Sciatic nerve (tissue), 2 donors: Measurements from ENCODE around the gene PTPRM. TPM values are rescaled to one million over a fixed set of nuclear protein-coding genes. Genes with fewer than 3 reads are reported as not detected.

Experiments
- ATAC-seq: fragments of 200-7000 bp; cut with Tn5 transposase; one replicate; pipeline ENCODE4 v1.9.1; 2020; ENCODE audit warnings: mild to moderate bottlenecking, moderate library complexity
- DNase-seq: peaks from one replicate; pipeline ENCODE4 v3.0.0-alpha.2; 2020; ENCODE audit warnings: low spot score
- intact Hi-C: fragments of 100-400 bp; cut with DNase I; formaldehyde crosslinking; loops from one replicate; pipeline ENCODE4 v1.14.2; 2022
- total RNA-seq: library from RNA; stranded (reverse); fragmentation: NEBNext Ultra II Directional; extraction: Animal tissue kit (Norgen Biotek cat#: 25700); gene quantifications from one replicate; pipeline ENCODE4 v1.2.1, GENCODE V29; 2021
- donor health status: DM: no; HTN: no; CAD: no.
- donor health status: DM: no; HTN: no; CAD: no.

Gene PTPRM
- total RNA-seq, 1 donor from 2014 or later, result 66.5 TPM

GRCh38 chr18:7646174-7646886 lies 79.2 kb downstream of the PTPRM start:
- ATAC-seq, result no peak
- DNase-seq, result no peak
- intact Hi-C loops, result no loop called here

DNA sequence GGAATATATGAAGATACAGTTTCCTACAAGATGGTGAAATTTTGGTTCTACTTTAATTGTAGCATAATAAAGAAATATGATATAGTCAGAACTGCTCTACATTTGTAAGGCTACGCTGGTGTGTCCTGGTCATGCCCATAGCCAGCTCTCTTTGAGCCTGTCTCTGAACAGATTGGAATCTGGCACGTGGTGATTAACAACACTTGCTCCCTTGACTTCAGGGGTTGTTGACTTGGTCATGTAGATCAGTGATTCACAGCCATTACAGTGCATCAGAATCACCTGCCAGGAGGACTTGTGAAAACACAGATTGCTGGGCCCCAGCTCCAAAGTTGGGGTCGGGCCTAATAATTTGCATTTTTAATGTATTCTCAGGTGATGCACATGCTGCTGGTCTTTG lies 80.4 kb downstream of the PTPRM start:
- no peak for DNase-seq
- intact Hi-C loops, result no loop called here
- ATAC-seq, result no peak

GRCh38 chr18:7657050-7657449 lies 89.9 kb downstream of the PTPRM start:
- DNase-seq (no peak), ATAC-seq (no peak)
- intact Hi-C loops, result no loop called here

DNA sequence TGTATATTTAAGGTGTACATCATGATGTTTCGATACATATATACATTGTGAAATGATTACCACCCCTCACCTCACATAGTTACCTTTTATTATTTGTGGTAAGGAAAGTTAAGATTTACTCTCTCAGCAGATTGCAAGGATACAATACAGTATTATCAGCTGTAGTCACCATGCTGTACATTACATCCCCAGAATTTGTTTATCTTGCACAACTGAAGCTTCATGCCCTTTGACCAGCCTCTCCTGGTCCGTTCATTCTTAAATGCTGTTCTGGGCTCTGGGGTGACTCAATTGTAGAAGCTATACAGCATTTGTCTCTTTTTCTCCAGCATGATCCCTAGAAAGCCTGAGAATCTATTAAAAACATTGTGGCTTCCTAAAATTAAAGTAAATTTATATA lies 90.8 kb downstream of the PTPRM start:
- ATAC-seq (no peak), DNase-seq (no peak)
- intact Hi-C loops, result no loop called here

- no peak for ATAC-seq
- intact Hi-C loops, result no loop called here
- no peak for DNase-seq
Observed at GRCh38 chr18:7658701-7659100, 91.6 kb downstream of the PTPRM start.

- no peak for ATAC-seq
- intact Hi-C loops, result no loop called here
- DNase-seq, result no peak
Observed at GRCh38 chr18:7661207-7661606, 94.1 kb downstream of the PTPRM start.

DNA sequence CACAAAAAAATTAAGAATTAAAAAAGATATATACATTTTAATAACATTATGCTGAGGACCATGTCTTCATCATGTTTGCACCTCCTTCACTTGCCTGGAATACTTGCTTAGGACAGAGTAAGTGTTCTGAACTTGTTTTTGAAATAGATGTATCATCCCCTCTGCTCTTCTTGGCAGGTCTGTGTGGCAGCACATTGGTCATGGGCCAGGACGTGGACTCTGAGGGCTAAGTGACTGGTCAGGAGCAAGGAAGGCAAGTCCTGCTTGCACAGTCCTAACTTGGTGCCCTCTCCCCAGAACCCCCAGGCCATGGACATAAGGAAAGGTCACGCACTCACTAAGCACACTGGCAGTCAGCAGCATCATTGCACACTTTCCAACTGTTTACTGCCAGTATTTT lies 95.8 kb downstream of the PTPRM start:
- peak; percentile 30 for ATAC-seq
- DNase-seq, result no peak
- intact Hi-C loops, result no loop called here

DNA sequence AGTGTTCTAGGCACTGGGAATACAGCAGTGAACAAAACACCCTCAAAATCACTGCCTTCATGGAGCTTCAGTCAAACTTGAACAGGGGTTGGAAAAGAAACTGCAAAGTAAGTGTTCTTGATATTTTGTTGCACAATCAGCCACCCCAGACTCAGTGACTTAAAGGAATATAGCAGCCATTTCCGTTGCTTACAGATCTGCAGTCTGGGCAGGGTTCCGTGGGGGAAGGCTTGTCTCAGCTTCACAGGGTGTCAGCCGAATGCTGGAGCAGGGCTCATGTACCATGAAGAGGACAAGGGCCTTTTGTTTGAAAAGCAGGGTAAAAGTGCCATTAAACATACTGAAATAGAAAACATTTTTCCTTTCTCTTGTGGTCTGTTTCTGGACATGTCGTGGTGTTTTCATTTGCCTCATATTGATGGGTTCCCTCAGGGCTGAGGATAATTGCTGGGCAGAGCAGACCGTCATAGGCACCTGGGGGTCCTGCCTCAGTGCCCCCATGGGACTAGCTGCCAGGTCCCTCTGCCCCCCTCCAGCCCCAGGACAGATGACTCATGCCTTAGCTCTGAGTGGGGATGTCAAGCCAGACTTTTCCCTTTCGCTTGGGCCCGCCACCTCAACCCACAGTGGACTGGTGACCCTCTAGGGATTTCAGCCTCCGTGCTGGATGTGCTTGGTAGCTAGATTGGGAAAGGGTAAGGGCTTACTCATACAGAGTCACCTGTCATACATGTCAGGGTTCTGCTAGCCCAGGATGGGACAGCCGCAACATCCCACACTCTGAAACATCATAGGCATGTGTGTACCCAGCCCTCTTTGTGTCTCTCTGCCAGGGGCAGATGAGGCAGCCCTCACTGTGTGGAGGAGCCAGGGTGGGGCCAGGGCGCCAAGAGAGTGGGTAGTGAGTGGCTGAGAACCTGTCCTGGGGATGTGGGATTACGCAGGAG lies 96.5 kb downstream of the PTPRM start:
- ATAC-seq (no peak), DNase-seq (no peak)
- intact Hi-C loops, result no loop called here

- DNase-seq (no peak), ATAC-seq (no peak)
- intact Hi-C loops, result no loop called here
Observed at GRCh38 chr18:7666195-7666776, 99.2 kb downstream of the PTPRM start.

DNA sequence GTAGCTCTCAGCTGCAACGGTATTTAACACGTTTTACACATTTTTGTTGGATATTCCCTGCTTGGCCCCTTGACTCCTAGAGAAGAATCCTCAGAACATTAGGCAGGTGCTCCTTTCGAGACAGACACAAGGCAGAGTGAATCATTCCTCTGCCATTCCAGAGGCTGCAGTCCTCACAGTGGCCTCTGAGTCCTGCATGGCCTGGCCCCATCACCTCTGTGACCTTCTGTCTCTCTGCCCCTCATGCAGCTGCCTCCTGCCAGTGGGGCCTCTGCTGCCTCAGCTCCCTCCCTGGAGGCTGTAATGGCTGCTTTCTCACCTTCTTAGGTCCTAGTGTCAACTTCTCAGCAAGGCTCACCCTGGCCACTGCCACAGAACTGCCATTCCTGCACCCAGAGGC lies 101.3 kb downstream of the PTPRM start:
- intact Hi-C loops, result no loop called here
- DNase-seq, result no peak
- no peak for ATAC-seq

GRCh38 chr18:7669361-7669760 lies 102.2 kb downstream of the PTPRM start:
- DNase-seq, result no peak
- no peak for ATAC-seq
- intact Hi-C loops, result no loop called here

- DNase-seq (no peak), ATAC-seq (no peak)
- intact Hi-C loops, result no loop called here
Observed at GRCh38 chr18:7671105-7671504, 104.0 kb downstream of the PTPRM start.

DNA sequence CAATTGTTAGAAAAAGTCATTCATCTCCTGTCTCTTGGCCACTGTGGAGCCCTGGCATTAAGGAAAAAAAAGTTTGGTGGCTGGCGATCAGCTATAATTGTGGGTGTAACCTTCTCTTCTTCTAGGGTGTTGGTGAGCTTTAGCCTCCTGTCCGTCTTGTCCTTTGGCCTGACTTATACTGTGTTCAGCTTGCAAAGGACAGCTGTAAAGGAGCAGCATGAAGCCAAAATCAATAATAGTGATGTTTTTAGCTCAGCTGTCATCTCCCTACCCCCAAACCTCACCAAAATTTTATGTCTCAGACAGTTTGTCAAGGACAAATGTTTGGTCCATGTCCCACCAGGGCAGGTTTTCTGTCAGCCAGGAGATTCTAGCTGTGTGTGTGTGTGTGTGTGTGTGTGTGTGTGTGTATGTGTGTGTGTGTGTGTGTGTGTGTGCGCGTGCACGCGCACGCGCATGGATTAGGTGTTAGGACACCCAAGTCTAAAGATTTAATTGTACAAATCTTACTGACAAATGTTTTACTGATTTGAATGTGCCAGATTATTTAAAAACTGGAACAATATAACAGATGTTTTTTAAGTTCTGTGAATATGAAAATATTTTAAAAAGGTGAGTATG lies 109.2 kb downstream of the PTPRM start:
- no peak for DNase-seq
- intact Hi-C loops, result no loop called here
- ATAC-seq, result no peak

GRCh38 chr18:7677001-7677400 lies 109.9 kb downstream of the PTPRM start:
- intact Hi-C loops, result no loop called here
- no peak for ATAC-seq

GRCh38 chr18:7677424-7677823 lies 110.3 kb downstream of the PTPRM start:
- ATAC-seq (no peak), DNase-seq (no peak)
- intact Hi-C loops, result no loop called here

More at GRCh38 chr18:7677001-7677400, 109.9 kb downstream of the PTPRM start:
- DNase-seq, result no peak

DNA sequence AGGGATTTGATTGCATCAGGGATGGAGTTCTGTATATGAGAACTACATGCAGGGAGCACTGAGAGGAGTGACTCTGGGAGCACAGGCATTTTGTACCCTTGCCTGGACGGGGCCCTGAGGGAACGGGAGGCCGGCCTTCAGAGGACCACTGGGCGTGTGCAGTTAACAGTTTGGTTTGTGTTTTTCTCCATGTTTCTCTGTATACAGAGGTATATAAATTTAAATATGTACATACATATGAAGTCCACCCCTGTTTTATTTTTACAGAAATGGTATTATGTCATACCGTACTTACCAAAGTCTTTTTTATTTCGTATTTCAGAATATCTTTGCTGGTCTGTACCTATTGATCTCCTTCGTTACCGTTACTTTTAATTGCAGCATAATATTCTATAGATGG lies 111.3 kb downstream of the PTPRM start:
- intact Hi-C loops, result no loop called here
- no peak for DNase-seq
- ATAC-seq, result no peak

DNA sequence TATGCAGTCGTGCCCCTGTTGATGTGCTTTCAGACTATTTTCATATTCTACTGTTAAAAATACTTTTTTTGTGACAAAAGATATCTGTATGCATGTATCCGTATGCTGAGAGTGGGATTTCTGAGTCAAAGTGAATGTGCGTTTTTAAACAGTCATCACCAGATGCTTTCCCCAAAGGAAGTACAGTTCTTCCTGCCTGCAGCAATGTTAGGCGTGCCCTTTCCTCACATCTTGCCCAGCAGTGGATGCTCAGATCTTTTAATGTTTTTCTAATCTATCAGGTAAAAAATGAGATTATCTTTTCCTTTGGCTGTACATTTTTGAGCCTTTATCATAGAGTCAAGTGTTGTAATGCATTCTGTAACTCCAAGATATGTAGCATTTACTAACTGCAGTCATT lies 111.7 kb downstream of the PTPRM start:
- ATAC-seq, result no peak
- no peak for DNase-seq
- intact Hi-C loops, result no loop called here

DNA sequence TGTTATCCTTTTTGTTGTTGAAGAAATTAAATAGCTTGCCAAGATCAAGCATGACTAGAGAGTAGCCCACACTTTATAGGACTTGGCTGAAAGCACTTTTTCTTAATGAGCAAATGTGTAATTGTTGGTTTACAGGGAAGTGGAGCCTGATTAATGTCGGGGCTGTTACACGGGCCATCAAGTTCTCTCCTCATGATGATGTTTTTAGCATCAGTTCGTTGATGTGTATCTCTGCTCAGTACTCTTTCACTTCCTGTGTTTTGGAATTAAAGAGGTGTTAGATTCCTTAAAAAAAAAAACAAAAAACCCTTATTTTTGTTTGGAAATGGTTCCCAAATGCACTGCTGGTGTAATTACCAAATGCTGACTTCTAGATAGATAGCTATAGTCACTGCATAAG lies 114.2 kb downstream of the PTPRM start:
- no peak for DNase-seq
- no peak for ATAC-seq
- intact Hi-C loops, result no loop called here

DNA sequence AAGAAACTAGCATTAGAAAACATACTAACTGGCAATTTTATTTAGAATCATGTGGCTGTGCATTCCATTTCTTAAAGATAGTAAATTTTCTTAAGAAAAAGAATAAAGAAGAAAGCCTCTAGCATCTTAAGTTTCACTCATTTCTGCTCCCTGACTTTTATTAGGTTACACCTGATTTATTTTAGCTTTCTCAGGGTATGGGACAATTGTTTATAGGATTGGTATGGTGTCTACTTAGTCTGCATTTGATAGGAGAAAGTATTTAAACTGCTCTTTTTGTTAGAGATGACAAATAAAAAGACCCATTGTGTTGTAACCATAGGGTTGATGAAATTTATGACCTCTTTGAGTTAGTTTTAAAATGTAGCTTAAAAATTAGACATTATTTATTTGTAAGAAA lies 115.2 kb downstream of the PTPRM start:
- DNase-seq (no peak), ATAC-seq (no peak)
- intact Hi-C loops, result no loop called here

DNA sequence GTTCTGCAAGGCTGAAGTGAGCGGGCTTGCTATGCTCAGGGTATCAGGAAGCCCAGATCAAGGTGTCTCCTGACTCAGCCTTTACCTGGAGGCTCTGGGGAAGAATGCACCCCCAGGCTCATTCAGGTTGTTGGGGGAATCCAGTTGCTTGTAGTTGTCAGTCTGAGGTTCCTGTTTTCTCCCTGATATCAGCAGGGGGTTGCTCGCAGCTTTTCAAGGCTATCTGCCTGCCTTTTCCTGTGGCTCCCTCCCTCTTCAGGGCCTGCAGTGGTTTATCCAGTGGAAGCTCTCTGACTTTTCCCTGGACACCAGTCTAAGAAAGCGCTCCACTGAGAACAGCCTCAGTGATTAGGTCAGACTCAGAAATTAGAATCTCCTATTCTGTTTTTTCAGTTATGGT lies 116.6 kb downstream of the PTPRM start:
- ATAC-seq (no peak), DNase-seq (no peak)
- intact Hi-C loops, result no loop called here
